Activated T-cell treated with anti-CD3 and anti-CD28 coated beads, Interleukin-2, amount 50 U/mL, for 72 hours (primary cell): Measurements from ENCODE around the gene CWC25. TPM values are rescaled to one million over a fixed set of nuclear protein-coding genes. Genes with fewer than 3 reads are reported as not detected.
"Not testable (repeated sequence)": the region's sequence is repeated elsewhere in the genome, so short reads cannot be mapped to it uniquely, and the experiment has no call there.

Experiments used
- ATAC-seq, 2 donors: fragments of 150-1000 bp; cut with Tn5 transposase; replicated peaks in 1 of 2; 2 replicates each; pipeline ENCODE4 v1.10.0; 2021; ENCODE audit warnings: moderate library complexity in 2 of 2, mild to moderate bottlenecking in 1 of 2
- DNase-seq, 2 donors: peaks; one replicate each; pipeline ENCODE4 v3.0.0; 2021 to 2022; ENCODE audit warnings: mixed read lengths in 1 of 2
- H3K27ac Mint-ChIP-seq: one replicate; pipeline ENCODE4 v1.8.0; 2022; ENCODE audit warnings: mild to moderate bottlenecking, moderate library complexity, mixed read lengths
- H3K27me3 Mint-ChIP-seq: one replicate; pipeline ENCODE4 v1.8.0; 2022; ENCODE audit warnings: low read depth, mixed read lengths
- H3K36me3 Mint-ChIP-seq, 2 donors: one replicate each; pipeline ENCODE4 v1.8.0; 2022; ENCODE audit warnings: mixed read lengths in 2 of 2, mild to moderate bottlenecking in 1 of 2; ENCODE audit not compliant: insufficient read depth in 2 of 2
- H3K4me1 Mint-ChIP-seq: one replicate; pipeline ENCODE4 v1.8.0; 2022; ENCODE audit warnings: low read depth, mixed read lengths
- H3K4me3 Mint-ChIP-seq, 2 donors: one replicate each; pipeline ENCODE4 v1.8.0; 2022; ENCODE audit warnings: mild to moderate bottlenecking in 2 of 2, mixed read lengths in 2 of 2, moderate library complexity in 2 of 2
- H3K9me3 Mint-ChIP-seq, 2 donors: one replicate each; pipeline ENCODE4 v1.8.0; 2022; ENCODE audit warnings: mixed read lengths in 2 of 2
- total RNA-seq, 2 donors: library from RNA; stranded (reverse); gene quantifications; one replicate each; pipeline ENCODE4 v1.2.3, GENCODE V29; 2022

CWC25 gene
- total RNA-seq, 2 donors from 2014 or later: 29.7 to 33.5 TPM

- peak overlapping the region; percentile 94 to 97 for H3K4me3 Mint-ChIP-seq
- peaks cover 5 to 10% of the 10 kb centered on the region in 2 donors for H3K36me3 Mint-ChIP-seq
- ATAC-seq: no peak
- peaks cover 38% of the 10 kb centered on the region for H3K4me1 Mint-ChIP-seq
- DNase-seq: peak; percentile 73 to 77
- no peaks in the 10 kb centered on the region for H3K9me3 Mint-ChIP-seq
- H3K27ac Mint-ChIP-seq: peak overlapping the region; percentile 100
- H3K27me3 Mint-ChIP-seq: no peaks in the 10 kb centered on the region
Measured at GRCh38 chr17:38867179-38867967, 42.3 kb upstream of the CWC25 start.

- Mint-ChIP-seq H3K4me3 (no peak overlapping the region), H3K9me3 (no peaks in the 10 kb centered on the region), H3K36me3 (peaks cover 2% of the 10 kb centered on the region in 2 donors), H3K4me1 (peaks cover 26% of the 10 kb centered on the region), H3K27me3 (no peaks in the 10 kb centered on the region), H3K27ac (no peak overlapping the region)
- no peak for ATAC-seq
- no peak for DNase-seq
Measured at GRCh38 chr17:38864636-38865398, 39.7 kb upstream of the CWC25 start.

DNA sequence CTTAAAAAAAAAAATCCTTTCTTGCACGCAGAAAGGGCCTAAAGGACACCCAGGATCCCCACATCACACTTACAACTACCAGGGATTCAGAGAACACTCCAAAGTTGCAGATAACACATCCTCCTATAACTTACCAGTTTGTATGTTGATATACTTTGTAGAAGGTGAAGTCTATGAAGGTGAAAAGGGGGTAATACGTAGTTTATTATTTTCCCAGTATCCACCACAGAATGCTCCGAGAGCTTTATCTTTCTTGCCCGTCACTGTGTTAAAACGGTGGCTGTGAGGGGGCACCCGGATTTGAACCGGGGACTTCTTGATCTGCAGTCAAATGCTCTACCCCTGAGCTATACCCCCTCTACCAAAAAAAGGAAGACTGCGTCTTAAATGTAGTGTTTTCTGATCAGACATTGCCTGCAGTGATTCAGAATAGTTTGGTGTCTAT, 36.3 kb upstream of the CWC25 start:
- Mint-ChIP-seq H3K4me1 (peaks cover 5% of the 10 kb centered on the region), H3K36me3 (no peaks in the 10 kb centered on the region), H3K9me3 (peaks cover 0 to 1% of the 10 kb centered on the region in 2 donors), H3K4me3 (peak overlapping the region in 1 of 2 donors; percentile 27), H3K27ac (peak overlapping the region; percentile 80), H3K27me3 (no peaks in the 10 kb centered on the region)
- DNase-seq (peak; percentile 33 to 35), ATAC-seq (peak; percentile 84 to 91)

GRCh38 chr17:38857271-38857670, 32.1 kb upstream of the CWC25 start:
- DNase-seq (no peak), ATAC-seq (no peak)
- Mint-ChIP-seq H3K4me1 (peaks cover 26% of the 10 kb centered on the region), H3K36me3 (peaks cover 15% of the 10 kb centered on the region in 2 donors), H3K4me3 (no peak overlapping the region), H3K9me3 (peaks cover 0 to 1% of the 10 kb centered on the region in 2 donors), H3K27me3 (no peaks in the 10 kb centered on the region), H3K27ac (no peak overlapping the region)

GRCh38 chr17:38855101-38855714, 30.1 kb upstream of the CWC25 start:
- peaks cover 47% of the 10 kb centered on the region for H3K4me1 Mint-ChIP-seq
- H3K27ac Mint-ChIP-seq, DNase-seq, H3K27me3 Mint-ChIP-seq, H3K9me3 Mint-ChIP-seq, ATAC-seq: not testable (repeated sequence)
- H3K36me3 Mint-ChIP-seq: peaks cover 27 to 35% of the 10 kb centered on the region in 2 donors
- peak overlapping the region; percentile 2 to 6 for H3K4me3 Mint-ChIP-seq

- Mint-ChIP-seq H3K27me3 (no peaks in the 10 kb centered on the region), H3K9me3 (no peaks in the 10 kb centered on the region), H3K27ac (peak within 1 kb of the TSS; percentile 98), H3K4me1 (peaks cover 59% of the 10 kb centered on the region), H3K36me3 (peaks cover 31 to 45% of the 10 kb centered on the region in 2 donors), H3K4me3 (peak within 1 kb of the TSS; percentile 99 to 100)
- peak; percentile 91 to 93 for DNase-seq
- ATAC-seq: peak; percentile 87 to 91
Measured at GRCh38 chr17:38853292-38854219, 28.4 kb upstream of the CWC25 start, which contains the start of gene RPL23. TSS of gene RPL23 (minus strand) at chr17:38853721. CDS start at chr17:38853710, 11 bp downstream.

DNA sequence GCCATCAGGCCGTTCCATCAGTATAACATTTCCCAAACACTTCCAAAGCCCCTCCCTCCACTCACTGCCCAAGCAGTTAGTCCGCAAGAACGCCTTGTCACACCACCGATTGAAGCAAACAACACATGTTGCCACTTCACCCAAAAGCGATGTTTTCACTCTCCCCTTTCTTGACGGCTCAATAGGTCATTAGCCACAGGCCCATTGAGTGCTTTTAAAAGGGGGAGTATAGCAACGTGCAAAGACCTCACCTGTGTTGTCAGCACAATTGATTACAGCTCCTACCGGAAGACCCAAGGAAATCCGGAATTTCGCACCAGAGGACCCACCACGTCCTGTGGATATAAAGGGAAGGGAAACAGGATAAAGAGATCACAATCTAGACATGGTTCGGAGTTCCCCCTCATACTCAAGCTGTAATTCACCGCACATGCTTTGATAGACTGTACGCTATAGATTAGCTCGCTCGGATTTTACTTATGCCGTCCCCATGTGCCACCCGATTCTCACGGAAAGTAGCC, 27.7 kb upstream of the CWC25 start:
- H3K4me1 Mint-ChIP-seq: peaks cover 59% of the 10 kb centered on the region
- H3K27me3 Mint-ChIP-seq: no peaks in the 10 kb centered on the region
- H3K27ac Mint-ChIP-seq: peak overlapping the region; percentile 98
- ATAC-seq (peak; percentile 5 to 10), DNase-seq (no peak)
- peaks cover 31 to 46% of the 10 kb centered on the region in 2 donors for H3K36me3 Mint-ChIP-seq
- H3K9me3 Mint-ChIP-seq: no peaks in the 10 kb centered on the region
- peak overlapping the region; percentile 99 to 100 for H3K4me3 Mint-ChIP-seq

- Mint-ChIP-seq H3K27ac (peak overlapping the region; percentile 98), H3K4me3 (peak overlapping the region; percentile 99 to 100), H3K36me3 (peaks cover 31 to 50% of the 10 kb centered on the region in 2 donors), H3K4me1 (peaks cover 59% of the 10 kb centered on the region), H3K27me3 (no peaks in the 10 kb centered on the region), H3K9me3 (no peaks in the 10 kb centered on the region)
- DNase-seq: no peak
- no peak for ATAC-seq
Measured at GRCh38 chr17:38851434-38851833, 26.3 kb upstream of the CWC25 start.

- DNase-seq (no peak), ATAC-seq (no peak)
- H3K4me1 Mint-ChIP-seq: peaks cover 55% of the 10 kb centered on the region
- H3K27me3 Mint-ChIP-seq: no peaks in the 10 kb centered on the region
- peak overlapping the region; percentile 99 to 100 for H3K4me3 Mint-ChIP-seq
- H3K9me3 Mint-ChIP-seq: no peaks in the 10 kb centered on the region
- peak overlapping the region; percentile 98 for H3K27ac Mint-ChIP-seq
- H3K36me3 Mint-ChIP-seq: peaks cover 31 to 50% of the 10 kb centered on the region in 2 donors
Measured at GRCh38 chr17:38850374-38850773, 25.3 kb upstream of the CWC25 start.

DNA sequence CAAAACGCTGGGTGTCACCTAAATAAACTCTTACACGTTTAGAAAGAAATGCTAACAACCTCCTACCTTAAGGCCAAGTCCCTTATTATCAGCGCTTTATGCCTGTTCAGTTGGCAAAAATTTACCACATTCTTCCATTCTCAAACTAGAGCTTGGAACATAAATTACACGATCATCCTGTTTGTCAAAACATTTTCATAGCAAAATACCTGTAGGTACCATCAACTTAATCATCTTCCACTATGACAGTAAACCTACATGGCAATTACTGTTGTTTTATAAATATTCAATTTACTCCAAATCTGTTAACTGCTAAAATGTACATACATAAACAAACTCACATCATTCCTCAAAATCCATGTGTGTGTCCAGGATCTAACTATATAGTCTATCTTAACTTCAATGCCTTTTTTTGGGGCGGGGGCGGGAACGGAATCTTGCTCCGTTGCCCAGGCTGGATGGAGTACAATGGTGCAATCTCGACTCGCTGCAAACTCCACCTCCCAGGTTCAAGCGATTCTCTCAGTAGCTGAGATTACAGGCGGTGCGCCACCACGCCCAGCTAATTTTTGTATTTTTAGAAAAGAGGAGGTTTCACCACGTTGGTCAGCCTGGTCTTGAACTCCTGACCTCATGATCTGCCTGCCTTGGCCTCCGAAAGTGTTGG, 24.0 kb upstream of the CWC25 start:
- Mint-ChIP-seq H3K4me3 (no peak overlapping the region), H3K27me3 (no peaks in the 10 kb centered on the region), H3K36me3 (peaks cover 31 to 50% of the 10 kb centered on the region in 2 donors), H3K27ac (peak overlapping the region; percentile 51), H3K4me1 (peaks cover 42% of the 10 kb centered on the region), H3K9me3 (no peaks in the 10 kb centered on the region)
- ATAC-seq (no peak), DNase-seq (no peak)

GRCh38 chr17:38848557-38848891, 23.4 kb upstream of the CWC25 start:
- H3K9me3 Mint-ChIP-seq: no peaks in the 10 kb centered on the region
- H3K27me3 Mint-ChIP-seq: no peaks in the 10 kb centered on the region
- no peak overlapping the region for H3K4me3 Mint-ChIP-seq
- peaks cover 37% of the 10 kb centered on the region for H3K4me1 Mint-ChIP-seq
- no peak for DNase-seq
- peaks cover 28 to 48% of the 10 kb centered on the region in 2 donors for H3K36me3 Mint-ChIP-seq
- ATAC-seq: no peak
- no peak overlapping the region for H3K27ac Mint-ChIP-seq
